HEK293 (cell line): ENCODE data around the gene LYZL4.

Experiments used
- CTCF ChIA-PET: fragments of 350-600 bp; formaldehyde crosslinking; extraction: SDS; loops from one replicate; lab custom pipeline; 2021; ENCODE audit warnings: antibody characterized with exemption; lab: Yijun Ruan, JAX
- POLR2A ChIA-PET: fragments of 300-600 bp; formaldehyde crosslinking; extraction: SDS; loops from one replicate; lab custom pipeline; 2020; ENCODE audit warnings: antibody characterized with exemption, inconsistent platforms; lab: Yijun Ruan, JAX
- H3K27ac ChIP-seq: fragments of 200-500 bp; sonication (Bioruptor generic); 2 replicates; pipeline ENCODE4 v1.5.1; 2014; ENCODE audit warnings: low read depth, low read length, control low read depth, inconsistent platforms; ENCODE audit errors: extremely low read depth
- H3K36me3 ChIP-seq, 2 experiments: fragments of 200-500 bp in 1 of 2; sonication (Bioruptor generic) in 1 of 2; 1 replicate in 1 of 2; 2 replicates in 1 of 2; pipeline ENCODE4 v1.5.1; 2014 to 2017; ENCODE audit warnings: inconsistent platforms in 2 of 2, low read length in 2 of 2; ENCODE audit not compliant: control insufficient read depth in 2 of 2, insufficient read depth in 1 of 2
- H3K4me1 ChIP-seq: fragments of 200-500 bp; sonication (Bioruptor generic); 2 replicates; pipeline ENCODE4 v1.5.1; 2014; ENCODE audit warnings: mild to moderate bottlenecking, low read length, inconsistent platforms; ENCODE audit not compliant: control insufficient read depth, insufficient read depth
- H3K4me3 ChIP-seq: 2 replicates; pipeline ENCODE4 v1.5.1; 2011; ENCODE audit warnings: low read depth, mild to moderate bottlenecking, control low read depth, low read length, moderate library complexity
- H3K9me3 ChIP-seq: fragments of 200-500 bp; sonication (Bioruptor generic); 2 replicates; pipeline ENCODE4 v1.5.1; 2014; ENCODE audit warnings: low read depth, low read length, inconsistent platforms; ENCODE audit not compliant: control insufficient read depth, insufficient read depth
- GFI1B ChIP-seq: fragments of 450-650 bp; formaldehyde crosslinking; IDR thresholded peaks from 2 replicates; pipeline ENCODE4 v1.5.1; 2016; ENCODE audit warnings: missing biosample characterization, missing genetic modification characterization
- GLI4 ChIP-seq: fragments of 450-650 bp; formaldehyde crosslinking; IDR thresholded peaks from 2 replicates; pipeline ENCODE4 v1.5.1; 2016; ENCODE audit warnings: missing biosample characterization, missing genetic modification characterization
- HOXA7 ChIP-seq: sonication (generic); formaldehyde crosslinking; IDR thresholded peaks from 2 replicates; pipeline ENCODE4 v1.8.1; 2022; ENCODE audit warnings: missing genetic modification reagents, borderline replicate concordance
- HOXD13 ChIP-seq: sonication (generic); formaldehyde crosslinking; IDR thresholded peaks from 2 replicates; pipeline ENCODE4 v1.8.0; 2022; ENCODE audit warnings: missing genetic modification reagents, borderline replicate concordance
- KLF1 ChIP-seq: fragments of 450-650 bp; formaldehyde crosslinking; IDR thresholded peaks from 2 replicates; pipeline ENCODE4 v1.5.1; 2016; ENCODE audit warnings: missing biosample characterization, missing genetic modification characterization
- KLF10 ChIP-seq: fragments of 450-650 bp; IDR thresholded peaks from 2 replicates; pipeline ENCODE4 v1.5.1; 2018; ENCODE audit warnings: missing biosample characterization, mild to moderate bottlenecking, missing genetic modification characterization
- KLF8 ChIP-seq: fragments of 450-650 bp; formaldehyde crosslinking; IDR thresholded peaks from 2 replicates; pipeline ENCODE4 v1.5.1; 2016; ENCODE audit warnings: missing biosample characterization, missing genetic modification characterization
- SALL2 ChIP-seq: fragments of 450-650 bp; formaldehyde crosslinking; IDR thresholded peaks from 2 replicates; pipeline ENCODE4 v1.5.0; 2017; ENCODE audit warnings: missing biosample characterization, mild to moderate bottlenecking, missing genetic modification characterization, borderline replicate concordance
- SCRT2 ChIP-seq: fragments of 450-650 bp; formaldehyde crosslinking; IDR thresholded peaks from 2 replicates; pipeline ENCODE4 v1.5.1; 2016; ENCODE audit warnings: missing biosample characterization, missing genetic modification characterization
- ZFP37 ChIP-seq: fragments of 450-650 bp; formaldehyde crosslinking; IDR thresholded peaks from 2 replicates; pipeline ENCODE4 v1.5.1; 2016; ENCODE audit warnings: missing biosample characterization, missing genetic modification characterization
- ZNF112 ChIP-seq: fragments of 450-650 bp; formaldehyde crosslinking; IDR thresholded peaks from 2 replicates; pipeline ENCODE4 v1.5.0; 2017; ENCODE audit warnings: missing biosample characterization, missing genetic modification characterization
- ZNF133 ChIP-seq: fragments of 450-650 bp; formaldehyde crosslinking; IDR thresholded peaks from 2 replicates; pipeline ENCODE4 v1.5.1; 2016; ENCODE audit warnings: missing biosample characterization, missing genetic modification characterization
- ZNF174 ChIP-seq: fragments of 450-650 bp; formaldehyde crosslinking; IDR thresholded peaks from 2 replicates; pipeline ENCODE4 v1.5.0; 2017; ENCODE audit warnings: missing biosample characterization, mild to moderate bottlenecking, missing genetic modification characterization
- ZNF2 ChIP-seq: fragments of 450-650 bp; formaldehyde crosslinking; IDR thresholded peaks from 2 replicates; pipeline ENCODE4 v1.5.1; 2016; ENCODE audit warnings: missing biosample characterization, missing genetic modification characterization
- ZNF221 ChIP-seq: fragments of 450-650 bp; formaldehyde crosslinking; IDR thresholded peaks from 2 replicates; pipeline ENCODE4 v1.5.1; 2017; ENCODE audit warnings: missing biosample characterization, missing genetic modification characterization, borderline replicate concordance
- ZNF292 ChIP-seq: fragments of 450-650 bp; formaldehyde crosslinking; IDR thresholded peaks from 2 replicates; pipeline ENCODE4 v1.5.1; 2016; ENCODE audit warnings: low read depth, missing biosample characterization, missing genetic modification characterization, borderline replicate concordance
- ZNF404 ChIP-seq: fragments of 450-650 bp; formaldehyde crosslinking; IDR thresholded peaks from 2 replicates; pipeline ENCODE4 v1.5.1; 2017; ENCODE audit warnings: missing biosample characterization, missing genetic modification characterization
- ZNF416 ChIP-seq: fragments of 450-650 bp; formaldehyde crosslinking; IDR thresholded peaks from 2 replicates; pipeline ENCODE4 v1.5.1; 2016; ENCODE audit warnings: missing biosample characterization, missing genetic modification characterization
- ZNF510 ChIP-seq: fragments of 450-650 bp; formaldehyde crosslinking; IDR thresholded peaks from 2 replicates; pipeline ENCODE4 v1.5.1; 2018; ENCODE audit warnings: mild to moderate bottlenecking, missing genetic modification characterization, missing biosample characterization; ENCODE audit not compliant: insufficient replicate concordance
- ZNF549 ChIP-seq: fragments of 450-650 bp; IDR thresholded peaks from 2 replicates; pipeline ENCODE4 v1.5.1; 2018; ENCODE audit warnings: missing biosample characterization, missing genetic modification characterization, mild to moderate bottlenecking, inconsistent platforms, moderate library complexity
- ZNF585B ChIP-seq: fragments of 450-650 bp; formaldehyde crosslinking; IDR thresholded peaks from 2 replicates; pipeline ENCODE4 v1.5.1; 2016; ENCODE audit warnings: missing biosample characterization, missing genetic modification characterization
- ZNF629 ChIP-seq: fragments of 450-650 bp; formaldehyde crosslinking; IDR thresholded peaks from 2 replicates; pipeline ENCODE4 v1.5.1; 2017; ENCODE audit warnings: missing biosample characterization, missing genetic modification characterization
- ZNF768 ChIP-seq: fragments of 450-650 bp; formaldehyde crosslinking; IDR thresholded peaks from 2 replicates; pipeline ENCODE4 v1.5.1; 2018; ENCODE audit warnings: missing biosample characterization, mild to moderate bottlenecking, missing genetic modification characterization
- ZNF776 ChIP-seq: fragments of 450-650 bp; formaldehyde crosslinking; IDR thresholded peaks from 2 replicates; pipeline ENCODE4 v1.5.0; 2017; ENCODE audit warnings: missing biosample characterization, missing genetic modification characterization, borderline replicate concordance
- TF ChIP-seq, protein P1 (sequence below): fragments of 450-650 bp; formaldehyde crosslinking; IDR thresholded peaks from 2 replicates; pipeline ENCODE4 v1.5.1; 2016; ENCODE audit warnings: missing biosample characterization, missing genetic modification characterization
- TF ChIP-seq, protein P2 (sequence below): fragments of 450-650 bp; IDR thresholded peaks from 2 replicates; pipeline ENCODE4 v1.5.1; 2018; ENCODE audit warnings: missing biosample characterization, mild to moderate bottlenecking, missing genetic modification characterization

LYZL4 gene

DNA sequence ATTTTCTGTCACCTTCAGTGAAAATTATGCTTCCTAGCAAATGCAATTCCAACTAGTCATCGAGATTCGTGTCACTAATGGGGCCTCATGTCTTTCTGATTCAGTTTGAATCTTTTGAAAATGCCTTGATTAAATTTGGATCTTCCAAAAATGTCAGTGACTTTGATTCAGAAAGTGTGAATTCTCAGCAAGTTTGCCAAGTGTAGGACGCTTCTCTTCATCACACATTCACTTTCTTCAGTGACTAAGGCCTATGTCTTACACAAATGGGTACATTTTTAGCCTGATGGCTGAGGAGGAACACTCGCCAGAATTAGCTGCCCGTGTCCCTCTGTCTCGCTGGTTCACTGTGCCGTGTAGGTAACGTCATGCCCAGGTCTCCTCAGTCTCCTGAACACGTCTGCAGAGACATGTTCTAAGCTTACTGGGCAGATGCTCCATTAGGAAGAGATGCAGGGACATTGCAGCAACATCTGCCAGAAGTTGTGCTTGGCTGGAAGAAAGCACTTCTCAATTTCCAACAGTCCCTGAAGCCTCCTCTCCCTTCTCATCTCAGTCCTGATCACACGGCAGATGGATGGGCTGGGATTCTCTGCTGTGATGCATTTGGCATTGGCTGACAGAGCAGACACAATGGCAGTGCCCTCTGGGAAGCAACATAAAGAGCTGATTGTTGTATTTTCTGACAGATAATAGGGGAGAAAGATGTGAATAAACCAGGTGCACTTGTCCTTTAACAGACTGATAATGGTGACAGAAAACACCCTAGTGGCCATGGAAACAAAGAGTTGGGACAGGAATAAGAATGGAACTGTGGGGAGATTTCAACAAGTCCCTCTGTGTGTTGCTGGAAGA, 29.1 kb upstream of the LYZL4 start:
- TF ChIP-seq KLF1 (tag by site-specific recombination) (no peak), ZNF585B (no peak), KLF10 (no peak), ZNF549 (tag by site-specific recombination) (no peak), KLF8 (tag by site-specific recombination) (no peak), ZNF404 (tag by site-specific recombination) (no peak), GLI4 (tag by site-specific recombination) (no peak), ZNF416 (tag by site-specific recombination) (no peak), ZNF2 (tag by site-specific recombination) (no peak), SCRT2 (tag by site-specific recombination) (no peak), ZNF768 (tag by site-specific recombination) (no peak), HOXA7 (CRISPR knock-in tag) (no peak), HOXD13 (CRISPR knock-in tag) (no peak), ZNF112 (tag by site-specific recombination) (no peak), ZFP37 (tag by site-specific recombination) (no peak)
- TF ChIP-seq, protein P1, sequence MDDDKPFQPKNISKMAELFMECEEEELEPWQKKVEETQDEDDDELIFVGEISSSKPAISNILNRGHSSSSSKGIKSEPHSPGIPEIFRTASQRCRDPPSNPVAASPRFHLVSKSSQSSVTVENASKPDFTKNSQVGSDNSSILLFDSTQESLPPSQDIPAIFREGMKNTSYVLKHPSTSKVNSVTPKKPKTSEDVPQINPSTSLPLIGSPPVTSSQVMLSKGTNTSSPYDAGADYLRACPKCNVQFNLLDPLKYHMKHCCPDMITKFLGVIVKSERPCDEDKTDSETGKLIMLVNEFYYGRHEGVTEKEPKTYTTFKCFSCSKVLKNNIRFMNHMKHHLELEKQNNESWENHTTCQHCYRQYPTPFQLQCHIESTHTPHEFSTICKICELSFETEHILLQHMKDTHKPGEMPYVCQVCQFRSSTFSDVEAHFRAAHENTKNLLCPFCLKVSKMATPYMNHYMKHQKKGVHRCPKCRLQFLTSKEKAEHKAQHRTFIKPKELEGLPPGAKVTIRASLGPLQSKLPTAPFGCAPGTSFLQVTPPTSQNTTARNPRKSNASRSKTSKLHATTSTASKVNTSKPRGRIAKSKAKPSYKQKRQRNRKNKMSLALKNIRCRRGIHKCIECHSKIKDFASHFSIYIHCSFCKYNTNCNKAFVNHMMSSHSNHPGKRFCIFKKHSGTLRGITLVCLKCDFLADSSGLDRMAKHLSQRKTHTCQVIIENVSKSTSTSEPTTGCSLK (tag by site-specific recombination) = no peak
- no peaks in the 10 kb centered on the region for H3K36me3 ChIP-seq
- no peaks in the 10 kb centered on the region for H3K9me3 ChIP-seq
- H3K4me3 ChIP-seq = no peak overlapping the region
- H3K27ac ChIP-seq = no peak overlapping the region
- no peaks in the 10 kb centered on the region for H3K4me1 ChIP-seq
- POLR2A ChIA-PET = no interaction called here
- CTCF ChIA-PET = interaction anchor here (0.6 to 7.3 kb wide), 3 partner anchors 12 to 191 kb away, joined by 3 to 104 read pairs (median 4); no protein-coding TSS in a partner anchor

DNA sequence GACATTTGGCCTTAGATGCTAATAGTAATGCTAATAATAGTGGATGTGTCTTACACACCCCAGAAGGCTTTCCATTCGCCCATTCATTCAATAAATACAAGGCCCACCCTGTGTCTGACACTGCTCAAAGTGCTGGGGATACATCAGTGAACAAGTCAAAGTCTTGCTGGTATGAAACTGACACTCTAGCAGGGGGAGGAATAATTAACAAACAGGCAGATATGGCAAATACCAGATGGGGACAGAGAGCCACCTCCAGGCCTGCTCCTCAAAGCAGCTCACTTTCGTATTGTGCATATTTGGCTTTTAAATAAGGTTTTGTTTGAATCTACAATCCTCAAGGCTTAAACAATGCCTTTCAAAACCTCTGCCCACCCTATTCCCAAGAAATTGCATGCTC, 28.3 kb upstream of the LYZL4 start:
- Histone ChIP-seq H3K9me3 (no peaks in the 10 kb centered on the region), H3K4me3 (no peak overlapping the region), H3K36me3 (no peaks in the 10 kb centered on the region), H3K4me1 (no peaks in the 10 kb centered on the region), H3K27ac (no peak overlapping the region)
- TF ChIP-seq ZNF776 (tag by site-specific recombination) (no peak), ZNF629 (tag by site-specific recombination) (no peak), ZNF510 (tag by site-specific recombination) (no peak), ZNF174 (tag by site-specific recombination) (no peak), GFI1B (tag by site-specific recombination) (no peak), ZNF292 (no peak), ZNF221 (tag by site-specific recombination) (no peak), KLF10 (no peak), ZNF133 (tag by site-specific recombination) (no peak), SALL2 (tag by site-specific recombination) (no peak)
- TF ChIP-seq, protein P2, sequence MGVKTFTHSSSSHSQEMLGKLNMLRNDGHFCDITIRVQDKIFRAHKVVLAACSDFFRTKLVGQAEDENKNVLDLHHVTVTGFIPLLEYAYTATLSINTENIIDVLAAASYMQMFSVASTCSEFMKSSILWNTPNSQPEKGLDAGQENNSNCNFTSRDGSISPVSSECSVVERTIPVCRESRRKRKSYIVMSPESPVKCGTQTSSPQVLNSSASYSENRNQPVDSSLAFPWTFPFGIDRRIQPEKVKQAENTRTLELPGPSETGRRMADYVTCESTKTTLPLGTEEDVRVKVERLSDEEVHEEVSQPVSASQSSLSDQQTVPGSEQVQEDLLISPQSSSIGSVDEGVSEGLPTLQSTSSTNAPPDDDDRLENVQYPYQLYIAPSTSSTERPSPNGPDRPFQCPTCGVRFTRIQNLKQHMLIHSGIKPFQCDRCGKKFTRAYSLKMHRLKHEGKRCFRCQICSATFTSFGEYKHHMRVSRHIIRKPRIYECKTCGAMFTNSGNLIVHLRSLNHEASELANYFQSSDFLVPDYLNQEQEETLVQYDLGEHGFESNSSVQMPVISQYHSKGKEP (tag by site-specific recombination) = no peak
- CTCF ChIA-PET = interaction anchor here (0.7 to 7.3 kb wide), 2 partner anchors 108 to 190 kb away, joined by 3 to 104 read pairs; no protein-coding TSS in a partner anchor
- POLR2A ChIA-PET = no interaction called here
